H9 (cell line): ENCODE results near the gene PRSS58. TPM values are rescaled to one million over a fixed set of nuclear protein-coding genes. Genes with fewer than 3 reads are reported as not detected.

ENCODE experiments used
- DNase-seq: peaks from one replicate; pipeline ENCODE4 v3.0.0-alpha.2; 2017
- H2AFZ ChIP-seq: one replicate; pipeline ENCODE4 v1.6.1; 2013; ENCODE audit warnings: mild to moderate bottlenecking, low read length, control low read depth, moderate library complexity
- H2AK5ac ChIP-seq: 2 replicates; pipeline ENCODE4 v1.6.1; 2013; ENCODE audit warnings: low read length, control low read depth, mixed read lengths; ENCODE audit not compliant: insufficient read length
- H2BK120ac ChIP-seq: one replicate; pipeline ENCODE4 v1.6.1; 2013; ENCODE audit warnings: low read depth, mild to moderate bottlenecking, low read length, control low read depth, inconsistent platforms; ENCODE audit not compliant: poor library complexity, severe bottlenecking
- H2BK12ac ChIP-seq: 2 replicates; pipeline ENCODE4 v1.6.1; 2013; ENCODE audit warnings: low read length, control low read depth, mixed read lengths, low read depth; ENCODE audit not compliant: insufficient read length
- H2BK15ac ChIP-seq: 2 replicates; pipeline ENCODE4 v1.6.1; 2013; ENCODE audit warnings: low read depth, low read length, control low read depth
- H2BK20ac ChIP-seq: one replicate; pipeline ENCODE4 v1.6.1; 2013; ENCODE audit warnings: low read depth, mild to moderate bottlenecking, low read length, control low read depth, inconsistent platforms; ENCODE audit not compliant: poor library complexity, severe bottlenecking
- H2BK5ac ChIP-seq: 2 replicates; pipeline ENCODE4 v1.6.1; 2013; ENCODE audit warnings: low read length, control low read depth, mixed read lengths; ENCODE audit not compliant: insufficient read length
- H3K14ac ChIP-seq: 2 replicates; pipeline ENCODE4 v1.6.1; 2013; ENCODE audit warnings: low read length, control low read depth; ENCODE audit not compliant: insufficient read depth
- H3K18ac ChIP-seq: 2 replicates; pipeline ENCODE4 v1.6.1; 2013; ENCODE audit warnings: low read depth, mild to moderate bottlenecking, mixed read lengths, low read length, control low read depth; ENCODE audit not compliant: insufficient read length
- H3K23ac ChIP-seq: 2 replicates; pipeline ENCODE4 v1.6.1; 2013; ENCODE audit warnings: low read length, control low read depth, mixed read lengths, low read depth; ENCODE audit not compliant: insufficient read length
- H3K23me2 ChIP-seq: 2 replicates; pipeline ENCODE4 v1.6.1; 2013; ENCODE audit warnings: low read depth, mild to moderate bottlenecking, mixed read lengths, low read length, control low read depth; ENCODE audit not compliant: insufficient read length, poor library complexity, severe bottlenecking
- H3K27ac ChIP-seq: 2 replicates; pipeline ENCODE4 v1.5.1; 2013; ENCODE audit warnings: low read length, control low read depth, mixed read lengths, low read depth; ENCODE audit not compliant: insufficient read length
- H3K27me3 ChIP-seq: 2 replicates; pipeline ENCODE4 v1.6.1; 2013; ENCODE audit warnings: low read length, control low read depth, inconsistent platforms; ENCODE audit not compliant: insufficient read depth
- H3K4ac ChIP-seq: 2 replicates; pipeline ENCODE4 v1.6.1; 2013; ENCODE audit warnings: low read depth, mild to moderate bottlenecking, control low read depth, inconsistent platforms, low read length, moderate library complexity
- H3K4me1 ChIP-seq: 2 replicates; pipeline ENCODE4 v1.6.1; 2013; ENCODE audit warnings: low read length, control low read depth, inconsistent platforms; ENCODE audit not compliant: insufficient read depth
- H3K4me2 ChIP-seq: 2 replicates; pipeline ENCODE4 v1.6.1; 2013; ENCODE audit warnings: low read length, control low read depth, mixed read lengths; ENCODE audit not compliant: insufficient read length, insufficient read depth
- H3K56ac ChIP-seq: 2 replicates; pipeline ENCODE4 v1.6.1; 2013; ENCODE audit warnings: low read depth, mild to moderate bottlenecking, mixed read lengths, low read length, control low read depth; ENCODE audit not compliant: insufficient read length
- H3K79me1 ChIP-seq: 2 replicates; pipeline ENCODE4 v1.6.1; 2013; ENCODE audit warnings: low read depth, mild to moderate bottlenecking, moderate library complexity, low read length, control low read depth, inconsistent platforms; ENCODE audit not compliant: insufficient read depth, poor library complexity, severe bottlenecking
- H3K79me2 ChIP-seq: 2 replicates; pipeline ENCODE4 v1.6.1; 2013; ENCODE audit warnings: low read length, control low read depth, inconsistent platforms; ENCODE audit not compliant: insufficient read depth
- H3K9ac ChIP-seq: 2 replicates; pipeline ENCODE4 v1.6.1; 2013; ENCODE audit warnings: low read length, control low read depth, mixed read lengths; ENCODE audit not compliant: insufficient read length; ENCODE audit errors: extremely low read depth
- H3K9me3 ChIP-seq: one replicate; pipeline ENCODE4 v1.6.1; 2013; ENCODE audit warnings: low read depth, low read length, inconsistent platforms; ENCODE audit not compliant: control insufficient read depth
- H3T11ph ChIP-seq: one replicate; pipeline ENCODE4 v1.6.1; 2013; ENCODE audit warnings: mild to moderate bottlenecking, low read length, control low read depth, inconsistent platforms
- H4K20me1 ChIP-seq: one replicate; pipeline ENCODE4 v1.6.1; 2013; ENCODE audit not compliant: control insufficient read depth, insufficient read length, insufficient read depth
- H4K5ac ChIP-seq: 2 replicates; pipeline ENCODE4 v1.6.1; 2013; ENCODE audit warnings: low read depth, mild to moderate bottlenecking, mixed read lengths, low read length, control low read depth; ENCODE audit not compliant: insufficient read length
- H4K8ac ChIP-seq: replicated peaks from 2 replicates; pipeline ENCODE4 v1.6.1; 2013; ENCODE audit warnings: low read length, control low read depth, mixed read lengths, low read depth; ENCODE audit not compliant: insufficient read length
- H4K91ac ChIP-seq: 2 replicates; pipeline ENCODE4 v1.6.1; 2013; ENCODE audit warnings: low read depth, mild to moderate bottlenecking, moderate library complexity, mixed read lengths, low read length, control low read depth; ENCODE audit not compliant: insufficient read length
- H3K27ac Mint-ChIP-seq, 3 experiments: 2 replicates in 2 of 3; 3 replicates in 1 of 3; pipeline ENCODE4 v1.8.0; 2020 to 2021; ENCODE audit warnings: mixed read lengths in 3 of 3, mild to moderate bottlenecking in 1 of 3, moderate library complexity in 1 of 3
- H3K27me3 Mint-ChIP-seq: 2 replicates; pipeline ENCODE4 v1.8.0; 2021; ENCODE audit warnings: low read depth, mild to moderate bottlenecking, moderate library complexity, mixed read lengths
- H3K36me3 Mint-ChIP-seq, 3 experiments: 2 replicates in 2 of 3; 3 replicates in 1 of 3; pipeline ENCODE4 v1.8.0; 2020 to 2021; ENCODE audit warnings: low read depth in 3 of 3, mixed read lengths in 3 of 3; ENCODE audit not compliant: insufficient read depth in 1 of 3
- H3K4me1 Mint-ChIP-seq, 2 experiments: 2 replicates each; pipeline ENCODE4 v1.8.0; 2020; ENCODE audit warnings: mixed read lengths in 2 of 2
- H3K4me3 Mint-ChIP-seq, 2 experiments: 2 replicates in 1 of 2; 3 replicates in 1 of 2; pipeline ENCODE4 v1.8.0; 2020 to 2021; ENCODE audit warnings: mild to moderate bottlenecking in 2 of 2, mixed read lengths in 2 of 2, moderate library complexity in 1 of 2
- H3K9me3 Mint-ChIP-seq, 2 experiments: 2 replicates in 1 of 2; 3 replicates in 1 of 2; pipeline ENCODE4 v1.8.0; 2020; ENCODE audit warnings: mild to moderate bottlenecking in 2 of 2, mixed read lengths in 2 of 2, moderate library complexity in 1 of 2
- WGBS: extraction: QIAGEN DNeasy Blood & Tissue Kit; methylation state at CpG from one replicate; pipeline ENCODE4 v1.1.7; 2013; ENCODE audit warnings: missing lambda C conversion rate, low lambda C conversion rate, mixed read lengths; ENCODE audit not compliant: insufficient read length; ENCODE audit errors: extremely low coverage; 5-methylcytosine and 5-hydroxymethylcytosine counted together
- total RNA-seq: library from RNA; stranded (reverse); gene quantifications from 2 replicates; pipeline ENCODE4 v1.2.1, GENCODE V29; 2021
- TF ChIP-seq, protein P1 (sequence below): fragments of 200-600 bp; sonication (generic); conservative IDR thresholded peaks from 3 replicates; pipeline ENCODE4 v1.8.0; 2021; ENCODE audit warnings: antibody characterized with exemption, mild to moderate bottlenecking

PRSS58 gene
- total RNA-seq, 1 experiment from 2014 or later, result not detected

DNA sequence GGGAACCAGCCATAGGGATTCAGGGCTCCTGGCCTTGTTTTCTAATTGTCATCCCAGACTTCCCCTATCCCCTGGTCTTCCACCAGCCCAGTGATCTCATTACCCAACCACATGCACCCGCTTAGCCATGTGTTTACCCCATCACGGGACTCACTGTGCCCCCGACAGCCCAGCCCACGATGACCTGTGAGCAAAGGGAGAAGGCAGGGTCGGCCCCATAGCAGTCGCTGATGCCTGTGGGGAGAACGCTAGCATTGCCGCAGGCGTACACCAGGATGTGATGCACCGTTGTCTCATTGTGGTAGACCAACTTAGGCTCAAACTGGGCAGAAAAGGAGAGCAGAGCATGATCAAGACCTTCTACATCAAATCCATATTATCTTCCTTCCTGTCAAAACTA, 14.0 kb downstream of the PRSS58 start:
- DNase-seq, result no peak
- Histone ChIP-seq H3K9me3 (no peaks in the 10 kb centered on the region), H2BK12ac (no peak overlapping the region), H2BK15ac (no peak overlapping the region), H4K91ac (no peak overlapping the region), H4K8ac (no peak overlapping the region), H3K79me2 (no peaks in the 10 kb centered on the region), H3K4ac (no peak overlapping the region), H3K18ac (no peak overlapping the region), H3K27ac (no peak overlapping the region), H2BK5ac (no peak overlapping the region), H3T11ph (no peak overlapping the region), H2BK20ac (no peak overlapping the region), H3K14ac (no peak overlapping the region), H2AK5ac (no peak overlapping the region), H3K79me1 (no peaks in the 10 kb centered on the region), H3K4me1 (no peaks in the 10 kb centered on the region), H3K23me2 (no peaks in the 10 kb centered on the region), H3K56ac (no peak overlapping the region), H3K27me3 (no peaks in the 10 kb centered on the region), H4K20me1 (no peaks in the 10 kb centered on the region), H2AFZ (no peak overlapping the region), H3K23ac (no peak overlapping the region), H4K5ac (no peak overlapping the region), H2BK120ac (no peak overlapping the region), H3K9ac (no peak overlapping the region), H3K4me2 (no peak overlapping the region)
- Mint-ChIP-seq H3K27me3 (peaks cover 9% of the 10 kb centered on the region), H3K9me3 (peaks cover 0 to 2% of the 10 kb centered on the region in 2 experiments; a peak in 2 of 5 replicates), H3K36me3 (no peaks in the 10 kb centered on the region), H3K4me3 (no peak overlapping the region), H3K4me1 (0 out of 4 replicates have a peak, but pooled peaks cover 2 to 3% of the 10 kb centered on the region in 2 experiments), H3K27ac (no peak overlapping the region)
- TF ChIP-seq, protein P1, sequence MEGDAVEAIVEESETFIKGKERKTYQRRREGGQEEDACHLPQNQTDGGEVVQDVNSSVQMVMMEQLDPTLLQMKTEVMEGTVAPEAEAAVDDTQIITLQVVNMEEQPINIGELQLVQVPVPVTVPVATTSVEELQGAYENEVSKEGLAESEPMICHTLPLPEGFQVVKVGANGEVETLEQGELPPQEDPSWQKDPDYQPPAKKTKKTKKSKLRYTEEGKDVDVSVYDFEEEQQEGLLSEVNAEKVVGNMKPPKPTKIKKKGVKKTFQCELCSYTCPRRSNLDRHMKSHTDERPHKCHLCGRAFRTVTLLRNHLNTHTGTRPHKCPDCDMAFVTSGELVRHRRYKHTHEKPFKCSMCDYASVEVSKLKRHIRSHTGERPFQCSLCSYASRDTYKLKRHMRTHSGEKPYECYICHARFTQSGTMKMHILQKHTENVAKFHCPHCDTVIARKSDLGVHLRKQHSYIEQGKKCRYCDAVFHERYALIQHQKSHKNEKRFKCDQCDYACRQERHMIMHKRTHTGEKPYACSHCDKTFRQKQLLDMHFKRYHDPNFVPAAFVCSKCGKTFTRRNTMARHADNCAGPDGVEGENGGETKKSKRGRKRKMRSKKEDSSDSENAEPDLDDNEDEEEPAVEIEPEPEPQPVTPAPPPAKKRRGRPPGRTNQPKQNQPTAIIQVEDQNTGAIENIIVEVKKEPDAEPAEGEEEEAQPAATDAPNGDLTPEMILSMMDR, result no peak
- WGBS, result no CpG with 5 or more reads among the region's 10 CpGs
